T47D (cell line): ENCODE results near the gene PPP1R2B.

Experiments used
- DNase-seq, 2 experiments: peaks; one replicate each; pipeline versions ENCODE4 v3.0.0 to v3.0.0-alpha.2; 2011 to 2012; ENCODE audit warnings: low read depth in 1 of 2, low spot score in 1 of 2
- JUND ChIP-seq: IDR thresholded peaks from 2 replicates; pipeline ENCODE4 v1.6.1; 2012; ENCODE audit warnings: low read depth
- in situ Hi-C: cut with HindIII; loops from 2 replicates; pipeline ENCODE4 v1.10.0; 2016; ENCODE audit warnings: low sequenced_read_pairs, low pct_unique_long_range_greater_than_20kb

Gene PPP1R2B

DNA sequence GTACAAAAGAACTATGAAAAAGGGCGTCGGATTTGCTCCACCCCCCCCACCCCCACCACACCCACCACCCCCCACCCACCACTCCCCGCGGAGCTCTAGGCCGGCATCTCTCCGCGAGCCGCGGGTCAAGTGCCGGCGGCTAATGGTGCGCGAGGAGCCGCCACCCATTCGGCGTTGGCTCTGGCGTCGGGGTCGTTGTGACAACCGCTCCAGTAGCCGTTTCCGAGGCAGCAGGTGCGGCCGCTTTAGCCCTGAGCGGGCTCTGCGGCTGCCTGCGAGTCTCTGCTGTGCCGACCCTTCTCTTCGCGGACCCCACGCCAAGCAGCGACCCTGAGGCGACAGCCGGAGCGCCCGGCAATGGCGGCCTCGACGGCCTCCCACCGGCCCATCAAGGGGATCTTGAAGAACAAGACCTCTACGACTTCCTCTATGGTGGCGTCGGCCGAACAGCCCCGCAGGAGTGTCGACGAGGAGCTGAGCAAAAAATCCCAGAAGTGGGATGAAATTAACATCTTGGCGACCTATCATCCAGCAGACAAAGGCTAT is at the start of gene PPP1R2B:
Gene PPP1R2B (plus strand): TSS at position 90 of the 546 bp plus-strand sequence. CDS start 268 bp downstream, at position 358.
- in situ Hi-C loops = no loop called here
- no peak for TF ChIP-seq JUND
- DNase-seq = no peak

- in situ Hi-C loops = no loop called here
- TF ChIP-seq JUND = no peak
- DNase-seq = no peak
These were observed 49.2 kb upstream of the PPP1R2B start for GRCh38 chr5:156800929-156801328.

- TF ChIP-seq JUND = no peak
- no peak for DNase-seq
- in situ Hi-C loops = no loop called here
These were observed 47.6 kb upstream of the PPP1R2B start for GRCh38 chr5:156802501-156802900.

DNA sequence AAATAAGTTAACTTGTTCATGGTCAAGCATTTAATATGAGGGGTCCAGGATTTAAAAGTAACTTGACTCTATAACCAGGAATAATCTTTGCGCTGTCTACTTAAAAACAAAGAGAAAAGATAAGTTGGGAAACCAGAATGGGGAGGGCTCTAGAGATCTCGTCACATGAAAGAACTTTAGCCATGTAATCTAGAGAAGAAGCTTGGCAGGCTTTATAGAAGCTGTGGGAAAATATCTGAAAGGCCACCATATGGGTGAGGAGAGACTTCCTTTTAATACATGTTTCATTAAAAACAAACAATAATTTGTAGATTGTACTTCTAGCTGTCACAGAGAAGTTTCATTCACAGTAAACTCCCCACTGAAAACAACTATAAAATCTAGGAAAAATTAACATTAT is 46.7 kb upstream of the PPP1R2B start:
- no peak for DNase-seq
- in situ Hi-C loops = no loop called here
- no peak for TF ChIP-seq JUND

GRCh38 chr5:156812959-156813358 is 37.1 kb upstream of the PPP1R2B start:
- DNase-seq = no peak
- in situ Hi-C loops = no loop called here
- TF ChIP-seq JUND = no peak

DNA sequence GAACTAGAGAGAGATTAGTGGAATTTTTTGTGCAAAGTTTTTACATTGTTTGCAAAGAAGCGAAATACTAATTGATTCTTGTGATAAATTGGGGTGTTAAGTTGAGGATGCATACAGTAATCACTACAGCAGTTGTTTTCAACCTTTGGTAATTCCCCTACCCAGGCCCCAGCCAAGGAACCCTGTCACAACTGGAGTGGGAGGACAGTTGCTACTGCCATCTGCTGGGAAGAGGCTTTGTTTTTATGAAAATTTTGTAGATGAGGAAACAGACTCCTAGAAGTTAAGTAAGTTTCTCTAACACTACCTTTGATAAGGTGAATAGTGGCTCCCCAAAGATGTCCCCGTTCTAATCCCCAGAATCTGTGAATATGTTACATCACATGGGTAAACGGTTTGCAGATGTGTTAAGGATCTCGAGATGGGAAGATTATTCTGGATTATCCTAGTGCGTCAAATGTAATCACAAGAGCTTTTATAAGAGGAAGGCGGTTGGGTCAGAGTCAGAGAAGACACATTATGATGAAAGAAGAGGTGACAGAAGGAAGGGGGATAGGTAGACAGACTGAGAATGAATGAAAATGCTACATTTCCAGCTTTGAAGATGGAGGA is 34.0 kb upstream of the PPP1R2B start:
- peak; percentile 35 to 64 for DNase-seq
- no peak for TF ChIP-seq JUND
- in situ Hi-C loops = no loop called here

DNA sequence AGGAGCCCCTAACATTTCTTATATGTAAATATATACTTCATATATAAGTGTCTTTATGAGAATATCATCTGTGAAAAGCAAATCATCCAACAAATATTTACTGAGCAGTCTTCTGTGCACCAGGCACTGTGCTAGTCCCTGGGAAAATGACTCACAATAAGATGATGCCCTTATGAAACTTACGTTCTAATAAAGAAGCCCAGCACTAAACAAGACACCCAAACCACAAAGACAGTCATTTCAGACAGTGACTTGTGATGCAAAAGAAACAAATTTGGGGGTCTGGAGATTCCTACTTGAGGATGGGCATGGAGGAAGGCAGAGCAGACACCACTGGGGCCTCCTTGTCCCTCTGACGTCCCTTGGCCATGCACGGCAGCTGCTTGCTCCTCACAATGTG is 30.6 kb upstream of the PPP1R2B start:
- DNase-seq = no peak
- no peak for TF ChIP-seq JUND
- in situ Hi-C loops = no loop called here

- in situ Hi-C loops = no loop called here
- no peak for DNase-seq
- TF ChIP-seq JUND = no peak
These were observed 30.0 kb upstream of the PPP1R2B start for GRCh38 chr5:156819967-156820581.

GRCh38 chr5:156824241-156824640 is 25.9 kb upstream of the PPP1R2B start:
- TF ChIP-seq JUND = no peak
- in situ Hi-C loops = no loop called here
- DNase-seq = no peak

GRCh38 chr5:156824800-156825199 is 25.3 kb upstream of the PPP1R2B start:
- peak; percentile 15 to 73 for DNase-seq
- in situ Hi-C loops = no loop called here
- no peak for TF ChIP-seq JUND

- no peak for DNase-seq
- in situ Hi-C loops = no loop called here
- TF ChIP-seq JUND = no peak
These were observed 24.4 kb upstream of the PPP1R2B start for GRCh38 chr5:156825688-156826087.

DNA sequence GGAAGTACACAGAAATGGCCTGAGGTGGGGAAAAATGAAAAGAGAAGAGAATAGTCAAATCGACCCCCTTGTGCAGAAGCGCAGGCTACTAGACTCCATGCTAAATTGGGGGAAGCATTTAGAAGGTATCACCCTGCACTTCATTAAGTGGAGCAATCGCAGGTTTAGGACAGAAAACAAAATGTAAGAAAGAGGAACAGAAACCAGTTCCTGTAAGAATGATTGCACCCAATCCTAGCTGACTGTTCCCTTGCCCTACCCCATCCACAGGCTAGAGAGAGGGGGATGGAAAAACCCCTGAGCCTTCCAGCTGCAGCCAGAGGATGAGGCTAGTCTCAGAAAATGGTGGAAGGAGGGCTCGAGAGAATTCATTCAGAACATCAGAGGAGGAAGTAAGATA is 23.9 kb upstream of the PPP1R2B start:
- in situ Hi-C loops = no loop called here
- TF ChIP-seq JUND = no peak
- no peak for DNase-seq

DNA sequence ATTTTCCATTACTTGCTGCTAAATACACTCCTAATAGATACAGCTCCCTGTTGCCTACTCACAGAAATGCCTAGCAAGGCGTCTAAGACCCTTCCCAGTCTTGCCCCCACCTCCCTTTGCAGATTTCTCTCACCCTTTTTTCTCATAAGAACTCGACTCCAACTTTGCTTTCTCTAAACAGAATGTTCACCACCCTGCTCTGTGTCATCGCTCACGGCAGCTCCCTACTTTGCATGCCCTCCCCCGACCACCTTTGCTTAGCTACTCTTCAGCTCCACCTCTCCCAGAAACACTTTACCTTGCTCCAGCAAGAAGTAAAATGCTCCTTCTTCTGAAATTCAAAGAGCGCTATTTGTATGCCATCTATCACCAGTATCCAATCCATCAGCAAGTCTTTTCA is 15.2 kb upstream of the PPP1R2B start:
- DNase-seq = no peak
- in situ Hi-C loops = no loop called here
- TF ChIP-seq JUND = no peak
